ENCODE results near the gene GAPDH. TPM values are rescaled to one million over a fixed set of nuclear protein-coding genes. Genes with fewer than 3 reads are reported as not detected.

GAPDH gene
- total RNA-seq, 2 donors from 2014 or later = 1,700 to 2,744 TPM

DNA sequence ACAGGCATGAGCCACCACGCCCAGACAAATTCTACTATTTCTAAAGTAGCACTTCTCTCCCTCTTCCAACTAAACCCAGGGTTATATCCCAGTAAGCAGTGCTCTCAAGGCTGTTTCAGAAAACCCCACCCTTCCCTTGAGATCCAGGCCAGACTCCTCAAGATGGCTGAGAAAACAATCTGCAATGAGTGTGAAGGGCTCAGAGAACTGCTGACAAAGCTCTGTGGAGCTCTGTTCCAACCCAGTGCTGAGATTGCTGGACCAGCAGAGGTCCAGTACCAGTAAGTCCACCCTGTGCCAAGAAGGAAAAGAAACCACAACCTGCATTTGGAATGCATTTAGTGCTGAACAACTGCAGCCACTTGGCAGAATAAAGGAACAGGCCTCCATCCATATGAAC, 25.2 kb downstream of the GAPDH start:
- Histone ChIP-seq H3K27ac (no peak overlapping the region), H3K4me3 (no peak overlapping the region), H3K4me1 (ENCODE audit: control insufficient read depth in 1 of 2, low read depth in 2 of 2) (peaks cover 0 to 14% of the 10 kb centered on the region in 2 donors), H3K27me3 (replicated peaks; ENCODE audit: insufficient read depth) (no peaks in the 10 kb centered on the region), H3K9me3 (no peaks in the 10 kb centered on the region), H3K36me3 (peaks cover 39% of the 10 kb centered on the region)
- ATAC-seq (ENCODE audit: insufficient number of reproducible peaks, low FRiP score, low read depth) (no peak), DNase-seq (ENCODE audit: low spot score) (no peak)
- TF ChIP-seq, protein P1, sequence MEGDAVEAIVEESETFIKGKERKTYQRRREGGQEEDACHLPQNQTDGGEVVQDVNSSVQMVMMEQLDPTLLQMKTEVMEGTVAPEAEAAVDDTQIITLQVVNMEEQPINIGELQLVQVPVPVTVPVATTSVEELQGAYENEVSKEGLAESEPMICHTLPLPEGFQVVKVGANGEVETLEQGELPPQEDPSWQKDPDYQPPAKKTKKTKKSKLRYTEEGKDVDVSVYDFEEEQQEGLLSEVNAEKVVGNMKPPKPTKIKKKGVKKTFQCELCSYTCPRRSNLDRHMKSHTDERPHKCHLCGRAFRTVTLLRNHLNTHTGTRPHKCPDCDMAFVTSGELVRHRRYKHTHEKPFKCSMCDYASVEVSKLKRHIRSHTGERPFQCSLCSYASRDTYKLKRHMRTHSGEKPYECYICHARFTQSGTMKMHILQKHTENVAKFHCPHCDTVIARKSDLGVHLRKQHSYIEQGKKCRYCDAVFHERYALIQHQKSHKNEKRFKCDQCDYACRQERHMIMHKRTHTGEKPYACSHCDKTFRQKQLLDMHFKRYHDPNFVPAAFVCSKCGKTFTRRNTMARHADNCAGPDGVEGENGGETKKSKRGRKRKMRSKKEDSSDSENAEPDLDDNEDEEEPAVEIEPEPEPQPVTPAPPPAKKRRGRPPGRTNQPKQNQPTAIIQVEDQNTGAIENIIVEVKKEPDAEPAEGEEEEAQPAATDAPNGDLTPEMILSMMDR (IDR thresholded peaks at IDR 0.05) = no peak

DNA sequence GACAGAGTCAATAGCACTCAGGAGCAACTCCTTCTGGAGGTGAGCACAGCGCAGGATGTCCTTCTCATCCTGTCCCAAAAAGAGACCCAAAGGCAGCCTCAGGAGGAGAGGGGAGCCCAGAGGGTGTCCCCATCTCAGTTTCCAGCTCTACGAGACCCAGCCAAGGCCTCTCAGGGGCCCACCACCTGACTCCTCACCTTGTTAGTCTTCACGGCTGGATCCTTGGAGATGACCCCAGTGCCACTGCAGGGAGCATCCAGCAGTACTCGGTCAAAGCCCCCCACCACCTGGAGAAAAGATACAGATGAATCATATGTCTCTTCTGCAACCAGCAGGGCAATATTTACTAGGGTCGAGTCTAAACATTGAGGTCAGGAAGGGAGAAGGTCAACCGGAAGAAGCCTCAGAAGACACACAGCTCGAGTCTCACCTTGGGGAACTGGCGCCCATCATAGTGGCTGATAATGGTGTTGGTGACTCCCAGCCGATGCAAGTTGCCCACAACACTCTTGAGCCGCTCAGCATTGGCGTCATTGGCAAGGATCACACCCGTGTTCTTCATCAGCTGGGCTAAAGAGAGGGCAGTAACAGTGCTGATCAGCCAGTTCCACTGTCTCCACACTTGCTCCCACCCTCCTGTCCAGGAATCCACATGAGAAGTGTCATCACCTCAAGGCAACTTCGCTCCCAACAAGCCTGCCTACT, 26.3 kb downstream of the GAPDH start:
- ATAC-seq (ENCODE audit: insufficient number of reproducible peaks, low FRiP score, low read depth) (no peak), DNase-seq (ENCODE audit: low spot score) (no peak)
- peaks cover 39% of the 10 kb centered on the region for H3K36me3 ChIP-seq

DNA sequence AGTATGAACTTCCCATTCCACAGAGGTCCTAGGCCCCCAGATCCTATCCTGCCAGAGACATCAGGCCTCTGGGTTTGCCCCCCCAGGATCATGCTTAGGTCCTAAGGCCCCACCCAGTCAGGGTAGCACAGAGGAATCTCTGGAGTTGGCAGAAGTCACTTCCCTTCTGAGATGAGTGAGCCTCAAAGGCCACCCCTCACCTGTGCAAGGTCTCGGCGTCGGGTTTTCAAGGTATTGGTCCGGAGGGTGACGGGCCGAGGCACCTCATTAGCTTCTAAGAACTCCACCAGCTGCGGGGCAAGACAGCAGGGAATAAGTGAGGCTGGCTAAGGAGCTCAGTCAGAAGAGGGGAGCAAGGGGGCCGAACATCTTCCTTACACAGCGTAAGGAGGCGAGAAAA, 28.6 kb downstream of the GAPDH start:
- no peaks in the 10 kb centered on the region for H3K9me3 ChIP-seq
- peaks cover 36% of the 10 kb centered on the region for H3K36me3 ChIP-seq
- no peak overlapping the region for H3K4me3 ChIP-seq
- H3K27ac ChIP-seq = no peak overlapping the region
- H3K27me3 ChIP-seq (replicated peaks; ENCODE audit: insufficient read depth) = no peaks in the 10 kb centered on the region
- H3K4me1 ChIP-seq (ENCODE audit: control insufficient read depth in 1 of 2, low read depth in 2 of 2) = peaks cover 7 to 12% of the 10 kb centered on the region in 2 donors
- TF ChIP-seq, protein P1 (IDR thresholded peaks at IDR 0.05) = no peak
- no peak for ATAC-seq (ENCODE audit: insufficient number of reproducible peaks, low FRiP score, low read depth)
- no peak for DNase-seq (ENCODE audit: low spot score)

More for the DNA sequence above, 26.3 kb downstream of the GAPDH start:
- Histone ChIP-seq H3K4me1 (ENCODE audit: control insufficient read depth in 1 of 2, low read depth in 2 of 2) (peaks cover 0 to 7% of the 10 kb centered on the region in 2 donors), H3K27ac (no peak overlapping the region), H3K4me3 (no peak overlapping the region), H3K27me3 (replicated peaks; ENCODE audit: insufficient read depth) (no peaks in the 10 kb centered on the region), H3K9me3 (no peaks in the 10 kb centered on the region)
- TF ChIP-seq, protein P1 (IDR thresholded peaks at IDR 0.05) = no peak

DNA sequence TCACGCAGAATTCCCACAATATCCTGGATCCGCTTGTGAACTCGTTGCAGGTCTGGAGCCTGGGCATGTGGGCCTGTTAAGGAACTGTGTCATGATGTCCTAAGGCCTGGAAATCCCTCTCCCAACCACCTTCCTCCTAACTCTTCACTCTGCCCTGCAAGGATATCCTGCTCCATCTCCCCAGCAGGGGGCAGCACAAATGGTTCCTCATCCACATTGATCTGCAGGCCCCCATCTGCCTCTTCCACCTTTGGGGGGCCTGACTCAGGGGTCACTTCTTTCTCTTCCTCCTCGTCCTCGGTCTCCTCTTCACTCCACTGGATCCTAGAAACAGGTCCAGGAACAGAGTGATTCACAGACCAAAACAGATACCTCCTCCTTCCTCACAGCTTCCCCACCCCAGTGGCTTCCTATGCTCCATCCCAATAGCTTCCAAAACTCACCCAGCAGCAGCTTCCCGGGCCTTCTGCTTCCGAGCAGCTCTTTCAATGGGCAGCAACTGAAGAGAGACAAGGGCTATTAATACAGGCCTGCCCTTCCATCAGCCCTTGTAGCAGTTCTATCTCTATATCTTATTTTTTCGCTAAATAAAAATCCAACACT, 29.2 kb downstream of the GAPDH start:
- no peaks in the 10 kb centered on the region for H3K9me3 ChIP-seq
- TF ChIP-seq, protein P1 (IDR thresholded peaks at IDR 0.05) = peak; percentile 75
- DNase-seq (ENCODE audit: low spot score) (no peak), ATAC-seq (ENCODE audit: insufficient number of reproducible peaks, low FRiP score, low read depth) (no peak)
- H3K27me3 ChIP-seq (replicated peaks; ENCODE audit: insufficient read depth) = no peaks in the 10 kb centered on the region
- H3K36me3 ChIP-seq = peaks cover 36% of the 10 kb centered on the region
- H3K4me3 ChIP-seq = no peak overlapping the region
- no peak overlapping the region for H3K27ac ChIP-seq
- peaks cover 7 to 13% of the 10 kb centered on the region in 2 donors for H3K4me1 ChIP-seq (ENCODE audit: control insufficient read depth in 1 of 2, low read depth in 2 of 2)

DNA sequence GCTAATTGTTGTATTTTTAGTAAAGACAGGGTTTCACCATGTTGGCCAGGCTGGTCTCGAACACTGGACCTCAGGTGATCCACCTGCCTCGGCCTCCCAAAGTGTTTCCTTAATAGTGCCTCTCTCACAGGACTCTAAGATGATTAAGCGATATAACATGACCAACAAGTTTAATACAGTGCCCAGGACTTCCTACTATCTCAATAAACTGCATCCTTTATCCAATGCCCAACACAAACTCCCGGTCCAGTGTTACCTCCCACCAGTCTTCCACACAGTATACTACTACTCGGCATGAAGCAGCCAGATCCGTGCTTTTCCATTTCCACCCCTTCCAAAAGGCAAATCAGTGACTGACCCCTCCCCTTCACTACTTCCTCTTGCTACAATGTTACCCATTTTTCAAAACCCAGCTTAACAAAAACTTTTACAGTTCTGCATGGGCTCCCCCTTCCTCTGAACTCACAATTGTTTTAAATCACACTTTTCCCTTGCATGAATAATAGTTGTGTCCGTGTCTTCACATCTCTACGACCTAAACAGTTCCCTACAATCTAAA, 32.9 kb downstream of the GAPDH start:
- TF ChIP-seq, protein P1 (IDR thresholded peaks at IDR 0.05) = no peak
- DNase-seq (ENCODE audit: low spot score) (no peak), ATAC-seq (ENCODE audit: insufficient number of reproducible peaks, low FRiP score, low read depth) (no peak)
- Histone ChIP-seq H3K27ac (peak overlapping the region in 1 of 2 donors; percentile 88), H3K4me3 (peak overlapping the region; percentile 80), H3K9me3 (no peaks in the 10 kb centered on the region), H3K36me3 (peaks cover 25% of the 10 kb centered on the region), H3K4me1 (ENCODE audit: control insufficient read depth in 1 of 2, low read depth in 2 of 2) (peaks cover 10 to 18% of the 10 kb centered on the region in 2 donors), H3K27me3 (replicated peaks; ENCODE audit: insufficient read depth) (no peaks in the 10 kb centered on the region)

Measured in thoracic aorta (tissue), 2 donors.